Stimulated activated CD4-positive, alpha-beta T cell treated with anti-CD3 and anti-CD28 coated beads, Interleukin-2, amount 100 ng/mL, for 4 hours (primary cell): ENCODE data around the gene UACA.
"Not testable (repeated sequence)": the region's sequence is repeated elsewhere in the genome, so short reads cannot be mapped to it uniquely, and the experiment has no call there.

ENCODE experiments used
- DNase-seq: peaks from one replicate; pipeline ENCODE4 v3.0.0-alpha.2; 2020; ENCODE audit warnings: low read depth

UACA gene

GRCh38 chr15:70750203-70750869 is 13.0 kb downstream of the UACA start:
- no peak for DNase-seq

GRCh38 chr15:70748281-70748747 is 15.0 kb downstream of the UACA start:
- DNase-seq, result no peak

- not testable (repeated sequence) for DNase-seq
Observed at GRCh38 chr15:70746598-70746997, 16.8 kb downstream of the UACA start.

- DNase-seq, result no peak
Observed at GRCh38 chr15:70742928-70743327, 20.4 kb downstream of the UACA start.

GRCh38 chr15:70741677-70742293 is 21.6 kb downstream of the UACA start:
- DNase-seq, result no peak

- no peak for DNase-seq
Observed at GRCh38 chr15:70741107-70741531, 22.2 kb downstream of the UACA start.

- not testable (repeated sequence) for DNase-seq
Observed at GRCh38 chr15:70735040-70735439, 28.3 kb downstream of the UACA start.

- DNase-seq, result no peak
Observed at GRCh38 chr15:70729164-70729563, 34.2 kb downstream of the UACA start.

- DNase-seq, result no peak
Observed at GRCh38 chr15:70726753-70727152, 36.6 kb downstream of the UACA start.

GRCh38 chr15:70723927-70724326 is 39.4 kb downstream of the UACA start:
- DNase-seq, result no peak

- DNase-seq, result no peak
Observed at GRCh38 chr15:70723122-70723422, 40.3 kb downstream of the UACA start.

- DNase-seq, result no peak
Observed at GRCh38 chr15:70722266-70723121, 40.9 kb downstream of the UACA start.

- no peak for DNase-seq
Observed at GRCh38 chr15:70720228-70721016, 42.9 kb downstream of the UACA start.

GRCh38 chr15:70717237-70717793 is 46.0 kb downstream of the UACA start:
- DNase-seq, result no peak

GRCh38 chr15:70715840-70716485 is 47.4 kb downstream of the UACA start:
- no peak for DNase-seq

- DNase-seq, result no peak
Observed at GRCh38 chr15:70714565-70714964, 48.8 kb downstream of the UACA start.

GRCh38 chr15:70714015-70714414 is 49.3 kb downstream of the UACA start:
- no peak for DNase-seq

- DNase-seq, result no peak
Observed at GRCh38 chr15:70712271-70712670, 51.1 kb downstream of the UACA start.

- no peak for DNase-seq
Observed at GRCh38 chr15:70710714-70711113, 52.6 kb downstream of the UACA start.

- no peak for DNase-seq
Observed at GRCh38 chr15:70708839-70709238, 54.5 kb downstream of the UACA start.

- no peak for DNase-seq
Observed at GRCh38 chr15:70707686-70708300, 55.6 kb downstream of the UACA start.
